Prostate gland (tissue), 2 donors: ENCODE data around the gene RET.

Source experiments
- CTCF ChIP-seq, 4 experiments: fragments of 200-600 bp in 2 of 4; fragments of 450-650 bp in 2 of 4; sonication (generic) in 2 of 4; IDR thresholded peaks; 1 replicate in 3 of 4; 2 replicates in 1 of 4; pipeline ENCODE4 v1.5.1; 2016 to 2019; ENCODE audit warnings: antibody characterized with exemption in 4 of 4, mild to moderate bottlenecking in 2 of 4, moderate library complexity in 2 of 4
- POLR2A ChIP-seq: fragments of 450-650 bp; IDR thresholded peaks from one replicate; pipeline ENCODE4 v1.6.1; 2016; ENCODE audit warnings: antibody characterized with exemption, mild to moderate bottlenecking
- POLR2AphosphoS5 ChIP-seq: sonication (generic); formaldehyde crosslinking; IDR thresholded peaks from one replicate; pipeline ENCODE4 v1.6.1; 2017; ENCODE audit warnings: antibody characterized with exemption

GRCh38 chr10:43065761-43066160, 11.1 kb upstream of the RET start:
- TF ChIP-seq POLR2AphosphoS5 (no peak), CTCF (IDR thresholded peaks at IDR 0.05) (no peak), POLR2A (no peak)
